Activated CD4-positive, alpha-beta T cell treated with anti-CD3 and anti-CD28 coated beads, Interleukin-10, Interleukin-2, amounts not matched to agents 100 ng/mL and 50 ng/mL, durations not matched to agents 16 hours and 8 hours (primary cell): ENCODE results near the gene UQCR11.
A peak's percentile ranks its signal among the peaks of the same experiment; 100 is the strongest.
"Not testable (repeated sequence)": the region's sequence is repeated elsewhere in the genome, so short reads cannot be mapped to it uniquely, and the experiment has no call there.

Experiments
- DNase-seq: peaks from one replicate; pipeline ENCODE4 v3.0.0-alpha.2; 2020

The UQCR11 gene

DNA sequence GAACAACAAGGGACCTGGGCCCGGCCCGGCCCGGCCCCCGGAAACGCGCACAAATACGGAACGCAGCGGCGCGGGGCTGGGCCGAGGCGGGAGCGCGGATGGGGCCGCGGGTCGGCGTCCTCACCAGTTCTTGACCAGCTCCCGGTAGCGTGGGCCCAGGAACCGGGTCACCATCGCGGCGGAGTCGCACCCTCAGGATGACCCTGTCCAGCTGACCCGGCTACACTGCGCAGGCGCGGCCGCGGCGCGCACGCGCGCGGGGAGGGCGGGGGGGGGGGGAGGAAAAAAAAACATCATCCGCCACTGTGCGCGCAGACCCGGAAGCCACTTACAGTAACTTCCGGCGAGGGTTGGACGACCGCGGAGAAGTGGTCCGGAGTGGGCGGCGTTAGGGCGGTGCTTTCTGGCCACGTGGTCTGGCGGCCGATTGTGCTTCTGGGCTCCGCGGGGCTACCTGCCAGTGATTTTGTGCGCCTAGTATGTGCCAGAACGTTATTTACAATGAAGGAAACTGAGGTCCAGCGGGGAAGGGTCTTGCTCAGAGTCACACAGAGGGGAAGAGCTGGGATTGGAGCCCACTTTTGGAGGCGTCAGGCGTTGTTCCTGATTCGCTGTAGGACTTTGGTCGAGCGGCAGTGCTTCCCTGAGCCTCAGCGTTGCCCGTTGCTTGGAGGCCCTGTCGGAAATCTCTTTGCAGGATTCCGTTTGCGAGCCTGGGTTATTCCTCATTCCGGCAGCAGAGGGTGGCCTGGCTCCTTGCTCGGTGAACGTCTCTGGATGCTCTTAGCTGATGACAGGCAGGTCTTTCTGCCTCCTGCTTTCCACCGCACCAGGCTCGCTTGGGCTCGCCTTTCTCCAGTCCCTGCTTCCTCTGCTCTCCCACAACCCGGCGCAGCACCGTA, at the start of gene UQCR11:
TSS of gene UQCR11 (minus strand) at position 227 of the 902 bp plus-strand sequence. CDS start at position 174, 53 bp downstream.
- DNase-seq = peak; percentile 96

- DNase-seq = no peak
Observed at GRCh38 chr19:1654178-1654792, 49.0 kb upstream of the UQCR11 start.

DNA sequence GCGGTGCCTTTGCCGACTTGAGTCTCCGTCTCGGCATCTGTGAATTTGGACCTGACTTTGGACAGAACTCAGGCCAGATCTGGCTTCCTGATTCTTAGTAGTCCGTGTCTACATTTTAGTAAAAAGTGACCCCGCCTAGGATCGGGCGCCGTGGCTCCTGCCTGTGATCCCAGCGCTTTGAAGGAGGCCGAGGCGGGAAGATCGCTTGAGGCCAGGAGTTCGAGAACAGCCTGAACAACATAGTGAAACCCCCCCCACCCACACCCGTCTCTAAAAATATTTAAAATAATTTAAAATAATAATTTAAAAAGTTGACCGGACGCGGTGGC, 48.0 kb upstream of the UQCR11 start:
- DNase-seq = no peak

DNA sequence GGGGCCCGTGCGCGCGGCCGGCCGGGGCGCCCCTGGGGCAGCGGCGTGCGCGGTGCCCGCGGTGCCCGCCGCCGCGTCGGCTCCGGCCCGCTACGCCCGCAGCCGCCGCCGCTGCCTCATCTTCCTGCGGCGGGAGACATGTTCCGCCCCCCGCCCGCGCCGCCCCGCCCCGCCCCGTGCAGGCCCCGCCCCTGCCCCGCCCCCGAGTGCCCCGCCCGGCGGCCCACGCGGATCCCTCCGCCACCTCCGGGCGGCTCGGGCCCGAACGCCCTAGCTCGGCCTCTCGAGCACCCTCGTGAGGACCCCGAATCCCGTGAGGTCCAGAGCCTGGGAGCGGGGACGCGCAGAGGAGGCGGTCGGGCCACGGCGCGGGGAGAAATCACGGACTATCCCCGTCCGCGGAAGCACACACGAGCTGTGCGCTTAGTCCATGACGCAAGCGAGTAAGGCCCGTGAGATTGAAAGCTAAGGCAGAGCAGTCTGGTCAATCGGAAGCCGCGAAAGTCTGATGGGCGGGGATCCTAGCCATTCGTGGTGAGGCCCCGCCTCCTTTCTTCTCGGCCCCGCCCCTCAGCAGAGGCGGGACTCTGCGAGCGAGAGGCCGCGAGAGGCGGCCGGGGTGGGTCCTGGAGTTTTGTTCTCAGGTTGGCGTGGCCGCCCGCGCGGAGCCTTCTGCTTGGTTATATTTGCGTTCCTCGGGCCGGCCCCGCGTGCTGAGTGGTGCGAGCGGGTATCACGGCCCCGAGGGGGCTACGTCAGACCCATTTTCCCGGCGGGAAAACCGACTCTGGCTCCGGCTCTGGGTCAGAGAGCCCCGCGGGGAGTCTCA, 47.4 kb upstream of the UQCR11 start, which contains the start of gene TCF3:
TSS of gene TCF3 (minus strand) at position 145 of the 829 bp plus-strand sequence. CDS start 2,367 bp downstream, outside the sequence.
- DNase-seq = peak; percentile 98

DNA sequence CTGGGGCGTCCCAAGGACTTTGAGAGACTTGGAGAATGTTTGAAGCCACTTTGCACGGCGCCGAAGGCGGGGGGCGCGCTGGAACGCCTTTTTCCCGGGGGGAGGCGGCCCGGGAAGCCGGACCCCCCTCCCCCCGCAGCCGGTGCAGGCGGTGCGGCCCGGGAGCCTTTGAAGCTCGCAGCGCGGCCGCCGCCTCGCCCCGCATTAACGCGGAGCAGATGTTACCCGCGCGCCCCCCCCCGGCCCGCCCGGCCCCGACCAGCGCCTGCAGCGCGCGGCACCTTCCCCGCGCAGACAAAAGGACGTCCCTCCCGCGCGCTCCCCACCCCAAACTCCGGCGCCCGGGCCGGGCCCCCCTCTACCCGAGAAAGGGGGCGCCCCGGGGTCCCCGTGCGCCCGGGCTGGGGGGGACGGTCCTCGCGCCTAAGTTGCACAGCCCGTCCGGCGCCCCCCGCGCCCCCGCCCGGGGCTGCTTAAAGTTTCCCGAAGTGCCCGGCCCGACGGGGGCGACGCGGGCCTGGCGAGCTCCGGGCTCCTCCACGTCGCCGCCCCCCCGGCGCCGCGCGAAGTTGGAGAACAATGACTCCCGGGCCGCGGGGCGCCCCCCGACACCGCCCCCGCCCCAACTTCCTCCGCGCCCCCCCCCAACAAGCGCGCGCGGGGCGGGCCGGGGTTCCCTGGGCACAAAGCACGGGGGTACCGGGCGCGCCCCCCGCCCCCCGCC, 46.5 kb upstream of the UQCR11 start:
- peak; percentile 28 for DNase-seq

DNA sequence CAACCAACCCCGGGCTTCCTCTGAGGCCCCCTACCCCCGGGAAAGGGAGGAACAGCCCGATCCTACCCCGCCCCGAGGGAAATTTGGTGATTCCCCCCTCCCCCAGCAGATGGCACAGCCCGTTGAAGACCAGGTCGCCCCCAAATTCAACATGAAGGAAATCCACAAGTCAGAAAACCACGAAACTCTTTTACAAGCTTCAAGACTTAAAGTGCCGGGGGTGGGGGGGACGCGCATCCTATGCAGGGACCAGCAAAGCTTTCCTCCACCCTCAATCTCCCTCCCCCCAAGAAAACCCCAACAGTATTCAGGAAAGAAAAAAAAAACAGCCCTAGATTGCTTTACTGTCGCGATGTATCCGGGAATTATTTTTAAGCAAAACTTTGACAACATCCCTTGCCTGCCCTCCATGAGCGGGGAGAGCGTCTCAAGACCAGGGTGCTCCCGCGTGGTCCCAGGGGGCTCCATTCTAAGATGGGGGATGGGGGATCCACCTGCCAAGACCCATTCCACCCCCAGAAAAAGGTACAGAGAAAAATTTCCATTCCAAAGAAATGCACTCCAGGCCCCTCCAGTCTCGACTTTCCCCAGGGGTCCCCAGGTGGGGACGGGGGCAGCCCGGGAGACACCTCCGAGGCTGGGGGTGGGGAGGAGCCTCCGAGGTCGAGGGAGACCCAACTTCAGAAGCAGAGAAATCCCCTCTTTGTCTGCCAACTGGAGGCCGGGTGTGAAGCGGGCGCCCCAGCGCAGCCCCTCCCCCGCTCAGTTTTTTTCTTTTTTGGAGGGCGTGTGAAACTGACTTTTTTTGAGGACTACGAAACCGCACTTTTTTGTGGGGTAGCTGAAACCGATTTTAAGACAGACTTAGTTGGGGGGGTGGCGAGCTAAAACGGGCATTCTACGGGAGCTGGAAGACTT, 45.6 kb upstream of the UQCR11 start:
- DNase-seq = peak; percentile 62

DNA sequence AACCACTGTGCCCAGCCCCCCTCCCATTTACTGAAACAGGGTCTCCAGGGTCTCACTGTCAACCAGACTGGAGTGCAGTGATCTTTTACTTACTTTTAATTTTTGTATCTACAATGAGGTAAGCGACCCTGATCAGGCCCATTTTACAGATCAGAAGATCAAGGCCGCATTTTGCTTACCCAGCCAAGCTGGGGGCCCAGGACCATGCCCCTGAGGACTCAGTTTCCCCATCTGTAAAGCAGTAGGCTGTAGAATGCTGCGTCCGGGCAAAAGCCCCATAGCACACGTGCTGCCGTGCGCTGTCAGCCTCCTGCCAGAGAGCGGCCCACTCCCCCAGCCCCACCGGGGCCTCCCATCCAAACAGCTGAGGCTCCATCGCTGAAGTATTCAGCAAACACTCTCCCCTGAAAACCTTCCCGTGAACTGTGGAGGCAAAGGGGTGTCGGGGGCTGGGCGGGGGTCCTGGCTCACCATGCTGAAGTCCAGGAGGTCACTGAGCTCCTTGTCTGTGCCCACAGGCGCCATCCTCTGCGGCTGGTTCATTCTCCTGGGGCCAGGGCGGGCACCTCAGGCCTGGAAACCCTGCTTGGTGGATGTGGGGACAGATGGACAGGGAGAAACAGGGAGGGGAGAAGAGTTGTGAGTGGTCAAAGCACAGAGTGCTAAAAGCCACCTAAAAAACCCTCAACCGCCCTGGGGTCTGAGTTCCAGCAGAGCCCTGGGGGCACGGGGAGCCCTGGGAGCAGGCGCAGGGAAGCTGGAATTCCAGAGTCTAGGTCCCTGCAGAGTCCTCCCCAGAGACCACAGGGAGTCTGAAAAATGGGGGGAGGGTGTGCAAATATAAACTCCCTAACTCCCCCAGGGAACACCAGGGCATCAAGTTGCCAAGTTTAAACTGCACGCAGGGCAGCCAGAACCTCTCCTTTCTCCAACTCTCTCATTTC, 44.7 kb upstream of the UQCR11 start:
- DNase-seq = no peak

DNA sequence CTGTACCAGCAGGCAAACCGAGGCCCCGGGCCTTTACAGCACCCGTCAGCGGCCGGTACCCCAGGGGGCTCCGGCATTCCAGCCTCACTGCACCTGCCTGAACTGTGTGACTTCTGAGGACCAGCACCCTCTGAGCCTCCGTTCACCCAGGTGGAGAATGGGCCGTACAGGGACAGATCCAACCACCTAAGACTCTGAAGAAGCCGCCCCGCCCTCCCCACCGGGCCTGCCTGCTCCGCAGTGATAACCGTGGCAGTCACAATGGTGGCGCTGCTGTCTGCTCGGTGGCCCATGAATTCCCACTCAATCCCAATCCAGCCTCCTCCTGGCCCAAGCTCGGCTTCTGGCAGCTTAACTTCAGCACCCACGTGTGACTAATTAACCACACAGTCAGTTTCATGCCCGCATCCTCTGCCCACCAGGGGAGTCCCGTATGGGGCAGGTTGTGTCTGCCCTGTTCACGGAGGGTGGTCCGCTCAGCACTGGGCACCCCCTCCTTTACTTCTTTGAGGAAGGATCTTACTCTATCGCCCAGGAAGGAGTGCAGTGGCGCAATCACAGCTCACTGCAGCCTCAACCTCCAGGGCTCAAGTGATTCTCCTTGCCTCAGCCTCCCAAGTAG, 43.8 kb upstream of the UQCR11 start:
- peak; percentile 19 for DNase-seq

DNA sequence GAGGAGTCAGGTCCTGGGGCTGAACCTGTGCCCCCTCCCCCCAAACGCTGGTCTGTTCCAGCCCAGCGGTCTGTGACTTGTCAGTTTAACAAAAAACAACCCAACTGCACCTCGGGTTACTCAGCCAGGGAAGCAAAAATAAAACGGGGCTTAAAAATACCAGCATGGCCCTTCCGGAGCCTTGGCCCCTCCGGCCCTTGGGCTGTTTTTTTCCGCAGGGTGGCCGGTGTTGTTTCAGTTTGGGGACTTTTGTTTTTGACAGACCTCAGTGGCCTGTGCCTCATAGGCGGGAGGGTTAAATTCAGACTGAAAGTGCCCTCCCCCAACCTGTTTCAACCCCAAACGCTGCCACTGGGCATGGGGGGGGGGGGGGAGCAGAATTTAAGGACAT, 43.2 kb upstream of the UQCR11 start:
- DNase-seq = no peak

- no peak for DNase-seq
Observed at GRCh38 chr19:1647501-1648458, 42.5 kb upstream of the UQCR11 start.

GRCh38 chr19:1646659-1647453, 41.6 kb upstream of the UQCR11 start:
- no peak for DNase-seq

- DNase-seq = no peak
Observed at GRCh38 chr19:1646149-1646548, 40.9 kb upstream of the UQCR11 start.

GRCh38 chr19:1645299-1645698, 40.0 kb upstream of the UQCR11 start:
- no peak for DNase-seq

DNA sequence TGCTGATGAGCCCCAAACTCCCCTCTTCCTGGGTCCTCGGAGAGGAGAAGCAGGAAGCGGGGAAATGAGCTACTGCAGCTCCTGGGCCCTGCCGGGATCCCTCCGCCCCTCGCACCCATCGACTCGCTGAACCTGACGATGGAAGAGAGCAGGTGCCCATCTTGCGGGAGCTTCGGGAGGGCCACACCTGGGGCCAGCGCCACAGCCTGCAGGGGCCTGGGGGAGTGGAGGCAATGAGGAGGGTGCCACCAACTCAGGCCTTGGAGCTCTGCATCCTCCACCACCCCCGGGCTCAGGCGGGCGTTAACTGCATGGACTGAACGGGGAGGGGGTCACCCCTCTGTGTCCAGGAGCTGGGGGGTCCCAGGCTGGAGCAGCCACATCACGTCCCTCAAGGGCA, 38.8 kb upstream of the UQCR11 start:
- DNase-seq = no peak

GRCh38 chr19:1640893-1641448, 35.7 kb upstream of the UQCR11 start:
- not testable (repeated sequence) for DNase-seq

GRCh38 chr19:1636325-1637236, 31.3 kb upstream of the UQCR11 start:
- no peak for DNase-seq

DNA sequence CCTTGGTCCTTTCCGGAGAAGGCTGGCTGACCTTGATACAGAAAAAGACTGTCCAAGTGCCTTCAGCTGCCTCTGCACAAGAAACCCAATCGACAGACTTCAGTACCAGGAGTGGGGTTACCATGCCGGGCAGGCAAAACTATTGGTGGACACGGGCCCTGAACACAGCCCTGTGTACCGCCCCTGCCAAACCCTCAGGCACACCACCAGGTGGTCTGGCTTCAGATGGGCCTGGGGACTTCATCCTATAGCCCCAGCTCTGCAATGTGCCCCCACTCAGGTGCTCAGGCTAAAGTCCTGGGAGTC, 29.6 kb upstream of the UQCR11 start:
- no peak for DNase-seq
